NCI-H82 (cell line): ENCODE data around the gene UBQLN1.
A peak's percentile ranks its signal among the peaks of the same experiment; 100 is the strongest.

Experiments
- DNase-seq: peaks from one replicate; lab custom pipeline; 2025; lab: John Stamatoyannopoulos, UW

Gene UBQLN1

GRCh38 chr9:83688921-83689320 is 18.8 kb downstream of the UBQLN1 start:
- no peak for DNase-seq

- DNase-seq = no peak
Observed at GRCh38 chr9:83681490-83681889, 26.3 kb downstream of the UBQLN1 start.

- DNase-seq = no peak
Observed at GRCh38 chr9:83680233-83680632, 27.5 kb downstream of the UBQLN1 start.

GRCh38 chr9:83677596-83677995 is 30.2 kb downstream of the UBQLN1 start:
- no peak for DNase-seq

- no peak for DNase-seq
Observed at GRCh38 chr9:83675466-83675865, 32.3 kb downstream of the UBQLN1 start.

- DNase-seq = no peak
Observed at GRCh38 chr9:83671451-83671850, 36.3 kb downstream of the UBQLN1 start.

- no peak for DNase-seq
Observed at GRCh38 chr9:83670381-83670780, 37.4 kb downstream of the UBQLN1 start.

GRCh38 chr9:83669067-83669466 is 38.7 kb downstream of the UBQLN1 start:
- no peak for DNase-seq

GRCh38 chr9:83665580-83666200 is 42.1 kb downstream of the UBQLN1 start:
- DNase-seq = no peak

- DNase-seq = no peak
Observed at GRCh38 chr9:83662933-83663332, 44.8 kb downstream of the UBQLN1 start.

- DNase-seq = no peak
Observed at GRCh38 chr9:83656952-83657351, 50.8 kb downstream of the UBQLN1 start.

- DNase-seq = no peak
Observed at GRCh38 chr9:83656032-83656680, 51.6 kb downstream of the UBQLN1 start.

- DNase-seq = no peak
Observed at GRCh38 chr9:83655433-83655832, 52.3 kb downstream of the UBQLN1 start.

GRCh38 chr9:83652433-83652832 is 55.3 kb downstream of the UBQLN1 start:
- no peak for DNase-seq

- no peak for DNase-seq
Observed at GRCh38 chr9:83651558-83651957, 56.2 kb downstream of the UBQLN1 start.

GRCh38 chr9:83649515-83649914 is 58.2 kb downstream of the UBQLN1 start:
- peak; percentile 69 for DNase-seq

- DNase-seq = peak; percentile 82
Observed at GRCh38 chr9:83649080-83649479, 58.7 kb downstream of the UBQLN1 start.

GRCh38 chr9:83646500-83647239 is 61.1 kb downstream of the UBQLN1 start:
- no peak for DNase-seq

GRCh38 chr9:83642793-83643192 is 65.0 kb downstream of the UBQLN1 start:
- DNase-seq = peak; percentile 6

- DNase-seq = no peak
Observed at GRCh38 chr9:83639266-83639665, 68.5 kb downstream of the UBQLN1 start.

- no peak for DNase-seq
Observed at GRCh38 chr9:83637389-83637788, 70.4 kb downstream of the UBQLN1 start.

GRCh38 chr9:83636813-83637212 is 70.9 kb downstream of the UBQLN1 start:
- no peak for DNase-seq

- no peak for DNase-seq
Observed at GRCh38 chr9:83633676-83634075, 74.1 kb downstream of the UBQLN1 start.
